ENCODE data around the gene ARFGAP1. TPM values are rescaled to one million over a fixed set of nuclear protein-coding genes. Genes with fewer than 3 reads are reported as not detected.

ARFGAP1 gene
- polyA plus RNA-seq, 1 donor (not counting 4 experiments of a cell fraction or from before 2014, with no cell fraction given), result 31.5 TPM

DNA sequence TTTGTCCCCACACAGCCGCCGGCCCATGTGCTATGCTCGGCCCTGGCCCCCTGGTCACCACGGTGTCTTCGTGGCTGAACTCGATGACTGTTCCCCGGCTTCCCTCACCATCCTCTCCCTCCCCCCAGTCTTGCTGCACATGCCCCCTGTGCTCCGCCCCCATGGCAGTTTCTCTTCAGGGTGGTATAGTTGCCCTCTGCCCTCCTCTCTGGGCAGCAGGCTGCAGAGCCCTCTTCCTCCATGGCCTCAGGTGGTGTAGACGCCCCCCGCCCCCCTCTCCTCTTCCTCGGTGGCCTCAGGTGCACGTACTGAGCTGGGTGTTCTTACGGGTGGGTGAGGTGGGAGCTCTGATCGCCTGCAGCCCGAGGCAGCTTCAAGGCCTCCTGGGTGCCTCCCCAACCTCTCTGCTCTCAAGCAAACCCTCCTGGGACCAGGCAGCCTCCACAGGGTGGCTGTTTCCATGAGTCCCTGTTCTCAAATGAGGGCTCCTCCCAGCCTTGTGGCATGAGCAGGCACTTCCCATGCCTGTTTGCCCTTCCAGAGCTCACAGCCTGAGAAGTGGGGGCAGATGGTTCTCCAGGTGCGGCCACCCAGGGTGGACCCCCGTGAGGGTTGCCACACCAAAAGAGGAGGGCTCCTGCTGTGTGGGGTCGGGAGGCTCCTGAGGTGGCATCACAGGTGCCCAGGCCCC is 45.1 kb downstream of the ARFGAP1 start:
- no peaks in the 10 kb centered on the region for H3K9me3 ChIP-seq (ENCODE audit: control insufficient read depth, low read depth, low read length)
- H3K27ac ChIP-seq (ENCODE audit: control insufficient read depth, insufficient read depth, low read length), result no peak overlapping the region
- H3K4me3 ChIP-seq (ENCODE audit: control insufficient read depth in 2 of 3, extremely low read depth in 1 of 3, insufficient read depth in 2 of 3, low read depth in 1 of 3, low read length in 3 of 3), result no peak overlapping the region
- H3K4me1 ChIP-seq (ENCODE audit: control insufficient read depth, extremely low read depth, insufficient read depth, low read length), result no peaks in the 10 kb centered on the region
- H3K36me3 ChIP-seq (ENCODE audit: control insufficient read depth in 2 of 2, extremely low read depth in 1 of 2, insufficient read depth in 2 of 2, low read length in 2 of 2), result no peaks in the 10 kb centered on the region
- H3K4me2 ChIP-seq (ENCODE audit: control insufficient read depth, extremely low read depth, insufficient read depth, low read depth, low read length), result no peak overlapping the region
- dilution Hi-C loops (cut with MboI; ENCODE audit: extremely low pct_ligation_motif_present, low sequenced_read_pairs), result no loop called here
- FAIRE-seq (no peak), DNase-seq (ENCODE audit: low read depth, low spot score) (no peak)
- no peaks in the 10 kb centered on the region for H3K9me1 ChIP-seq (ENCODE audit: control insufficient read depth, extremely low read depth, insufficient read depth, low read length)
- H3K9ac ChIP-seq (ENCODE audit: control insufficient read depth, extremely low read depth, insufficient read depth, low read length), result no peak overlapping the region
- H4K20me1 ChIP-seq (ENCODE audit: control insufficient read depth, extremely low read depth, insufficient read depth, low read length), result no peaks in the 10 kb centered on the region
- no peaks in the 10 kb centered on the region for H3K79me2 ChIP-seq (ENCODE audit: control insufficient read depth, insufficient read depth, low read length)
- no peak overlapping the region for H2AFZ ChIP-seq (ENCODE audit: control insufficient read depth, low read length)
- TF ChIP-seq EZH2 (IDR thresholded peaks at IDR 0.05; ENCODE audit: low read length) (no peak), CTCF (optimal IDR thresholded peaks at IDR 0.05 in 1 of 3, IDR thresholded peaks at IDR 0.05 in 1 of 3, conservative IDR thresholded peaks at IDR 0.05 in 1 of 3; ENCODE audit: extremely low read depth in 1 of 3, insufficient read depth in 2 of 3, low read length in 3 of 3) (no peak)
- H3K27me3 ChIP-seq (ENCODE audit: control insufficient read depth, extremely low read depth, insufficient read depth, low read length), result peaks cover 14% of the 10 kb centered on the region

DNA sequence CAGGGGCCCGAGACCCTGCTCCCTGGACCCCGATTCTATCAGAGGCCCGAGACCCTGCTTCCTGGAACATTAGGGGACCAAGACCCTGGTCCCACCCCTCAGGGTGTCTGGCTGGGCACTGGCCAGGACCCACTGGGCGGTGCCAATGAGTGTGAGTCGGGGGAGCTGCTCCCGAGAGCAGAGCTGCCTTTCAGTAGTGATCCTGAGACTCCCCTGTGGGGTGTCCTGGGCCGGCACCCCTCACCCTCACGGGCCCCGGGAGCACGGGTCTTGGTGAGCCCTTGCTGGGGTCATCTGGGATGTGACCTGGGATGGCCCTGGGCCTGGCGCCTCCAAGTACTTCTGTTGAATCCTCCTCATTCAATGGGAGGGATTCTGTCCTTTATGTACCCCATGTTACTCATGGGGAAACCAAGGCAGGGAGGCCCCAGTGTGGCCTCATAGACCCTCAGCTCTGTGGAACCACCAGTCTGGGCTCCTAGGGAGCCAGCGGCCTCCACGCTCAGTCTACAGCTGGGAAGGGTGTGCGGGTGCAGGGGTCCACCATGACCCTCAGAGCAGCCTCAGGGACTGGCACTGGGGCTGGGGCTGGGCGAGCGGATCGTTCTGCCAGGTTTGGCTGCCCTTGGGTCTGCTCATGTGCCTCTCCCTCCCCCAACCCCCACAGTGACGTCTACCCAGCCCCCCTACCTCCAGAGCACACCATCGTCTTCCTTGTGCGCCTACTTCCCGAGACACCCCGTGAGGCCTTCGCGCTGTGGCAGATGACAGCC is 46.0 kb downstream of the ARFGAP1 start:
- Histone ChIP-seq H3K79me2 (ENCODE audit: control insufficient read depth, insufficient read depth, low read length) (no peaks in the 10 kb centered on the region), H3K9ac (ENCODE audit: control insufficient read depth, extremely low read depth, insufficient read depth, low read length) (no peak overlapping the region), H3K27ac (ENCODE audit: control insufficient read depth, insufficient read depth, low read length) (no peak overlapping the region), H3K4me1 (ENCODE audit: control insufficient read depth, extremely low read depth, insufficient read depth, low read length) (no peaks in the 10 kb centered on the region), H2AFZ (ENCODE audit: control insufficient read depth, low read length) (no peak overlapping the region), H3K27me3 (ENCODE audit: control insufficient read depth, extremely low read depth, insufficient read depth, low read length) (peaks cover 22% of the 10 kb centered on the region), H3K36me3 (ENCODE audit: control insufficient read depth in 2 of 2, extremely low read depth in 1 of 2, insufficient read depth in 2 of 2, low read length in 2 of 2) (no peaks in the 10 kb centered on the region), H3K9me1 (ENCODE audit: control insufficient read depth, extremely low read depth, insufficient read depth, low read length) (no peaks in the 10 kb centered on the region), H3K9me3 (ENCODE audit: control insufficient read depth, low read depth, low read length) (no peaks in the 10 kb centered on the region), H3K4me3 (ENCODE audit: control insufficient read depth in 2 of 3, extremely low read depth in 1 of 3, insufficient read depth in 2 of 3, low read depth in 1 of 3, low read length in 3 of 3) (no peak overlapping the region), H4K20me1 (ENCODE audit: control insufficient read depth, extremely low read depth, insufficient read depth, low read length) (no peaks in the 10 kb centered on the region), H3K4me2 (ENCODE audit: control insufficient read depth, extremely low read depth, insufficient read depth, low read depth, low read length) (no peak overlapping the region)
- dilution Hi-C loops (cut with MboI; ENCODE audit: extremely low pct_ligation_motif_present, low sequenced_read_pairs), result no loop called here
- FAIRE-seq (no peak), DNase-seq (ENCODE audit: low read depth, low spot score) (no peak)
- TF ChIP-seq CTCF (optimal IDR thresholded peaks at IDR 0.05 in 1 of 3, IDR thresholded peaks at IDR 0.05 in 1 of 3, conservative IDR thresholded peaks at IDR 0.05 in 1 of 3; ENCODE audit: extremely low read depth in 1 of 3, insufficient read depth in 2 of 3, low read length in 3 of 3) (no peak), EZH2 (IDR thresholded peaks at IDR 0.05; ENCODE audit: low read length) (no peak)
